OCI-LY1 (cell line): ENCODE results near the gene MLLT3.

Experiments used
- CTCF ChIP-seq: fragments of 200-600 bp; sonication (generic), shearing (Covaris generic); IDR thresholded peaks from 2 replicates; pipeline ENCODE4 v1.5.1; 2017; ENCODE audit warnings: mild to moderate bottlenecking, antibody characterized with exemption, low read length, moderate library complexity, mixed read lengths
- EZH2 ChIP-seq: fragments of 200-600 bp; sonication (generic), shearing (Covaris generic); IDR thresholded peaks from 2 replicates; pipeline ENCODE4 v1.8.0; 2017; ENCODE audit warnings: borderline replicate concordance, mixed run types, mild to moderate bottlenecking, antibody characterized with exemption, low read length, moderate library complexity, mixed read lengths

GRCh38 chr9:20357037-20357432 lies 265.3 kb downstream of the MLLT3 start:
- TF ChIP-seq CTCF (no peak), EZH2 (no peak)
